ENCODE results near the gene SUSD5. TPM values are rescaled to one million over a fixed set of nuclear protein-coding genes. Genes with fewer than 3 reads are reported as not detected.
"Not testable (repeated sequence)": the region's sequence is repeated elsewhere in the genome, so short reads cannot be mapped to it uniquely, and the experiment has no call there.

Gene SUSD5
- total RNA-seq, 3 donors from 2014 or later = 0.66 to 4.2 (median 3.8) TPM

- DNase-seq (ENCODE audit: low spot score in 2 of 2) = no peak
- intact Hi-C loops (cut with DNase I; ENCODE audit: low total_unique reads) = no loop called here
- H3K4me3 ChIP-seq = no peak overlapping the region
- H3K36me3 ChIP-seq = no peaks in the 10 kb centered on the region
- H3K4me1 ChIP-seq = no peaks in the 10 kb centered on the region
- TF ChIP-seq POLR2AphosphoS5 (IDR thresholded peaks at IDR 0.05) = no peak
- TF ChIP-seq CTCF (IDR thresholded peaks at IDR 0.05) = no peak
- TF ChIP-seq POLR2A (IDR thresholded peaks at IDR 0.05) = no peak
- H3K27ac ChIP-seq = no peak overlapping the region
- no peaks in the 10 kb centered on the region for H3K27me3 ChIP-seq
- no peaks in the 10 kb centered on the region for H3K9me3 ChIP-seq
These were observed 31.9 kb downstream of the SUSD5 start for GRCh38 chr3:33186524-33187367.

GRCh38 chr3:33184863-33185262, 33.7 kb downstream of the SUSD5 start:
- no peaks in the 10 kb centered on the region for H3K9me3 ChIP-seq
- no peaks in the 10 kb centered on the region for H3K36me3 ChIP-seq
- H3K27ac ChIP-seq = no peak overlapping the region
- H3K4me1 ChIP-seq = no peaks in the 10 kb centered on the region
- no peak for DNase-seq (ENCODE audit: low spot score in 2 of 2)
- TF ChIP-seq POLR2AphosphoS5 (IDR thresholded peaks at IDR 0.05) (no peak), POLR2A (IDR thresholded peaks at IDR 0.05) (no peak), CTCF (IDR thresholded peaks at IDR 0.05) (no peak)
- no peaks in the 10 kb centered on the region for H3K27me3 ChIP-seq
- no peak overlapping the region for H3K4me3 ChIP-seq
- intact Hi-C loops (cut with DNase I; ENCODE audit: low total_unique reads) = no loop called here

GRCh38 chr3:33181641-33182040, 37.0 kb downstream of the SUSD5 start:
- intact Hi-C loops (cut with DNase I; ENCODE audit: low total_unique reads); DNase-seq (ENCODE audit: low spot score in 2 of 2); H3K4me3 ChIP-seq; H3K9me3 ChIP-seq; H3K27me3 ChIP-seq; H3K36me3 ChIP-seq; H3K4me1 ChIP-seq; H3K27ac ChIP-seq: not testable (repeated sequence)

GRCh38 chr3:33181229-33181628, 37.4 kb downstream of the SUSD5 start:
- Histone ChIP-seq H3K27ac (no peak overlapping the region), H3K9me3 (peaks cover 0 to 6% of the 10 kb centered on the region in 2 donors), H3K4me3 (no peak overlapping the region), H3K4me1 (no peaks in the 10 kb centered on the region), H3K27me3 (no peaks in the 10 kb centered on the region), H3K36me3 (no peaks in the 10 kb centered on the region)
- TF ChIP-seq POLR2AphosphoS5 (IDR thresholded peaks at IDR 0.05) (no peak), CTCF (IDR thresholded peaks at IDR 0.05) (no peak), POLR2A (IDR thresholded peaks at IDR 0.05) (no peak)
- intact Hi-C loops (cut with DNase I; ENCODE audit: low total_unique reads) = no loop called here
- no peak for DNase-seq (ENCODE audit: low spot score in 2 of 2)

- Histone ChIP-seq H3K9me3 (peaks cover 0 to 6% of the 10 kb centered on the region in 2 donors), H3K36me3 (no peaks in the 10 kb centered on the region), H3K4me3 (no peak overlapping the region), H3K4me1 (no peaks in the 10 kb centered on the region), H3K27me3 (no peaks in the 10 kb centered on the region), H3K27ac (no peak overlapping the region)
- no peak for DNase-seq (ENCODE audit: low spot score in 2 of 2)
- TF ChIP-seq POLR2A (IDR thresholded peaks at IDR 0.05) (no peak), POLR2AphosphoS5 (IDR thresholded peaks at IDR 0.05) (no peak), CTCF (IDR thresholded peaks at IDR 0.05) (no peak)
- intact Hi-C loops (cut with DNase I; ENCODE audit: low total_unique reads) = no loop called here
These were observed 39.5 kb downstream of the SUSD5 start for GRCh38 chr3:33179132-33179531.

Data from breast epithelium (tissue), 4 donors.